ENCODE results near the gene MED10.
"Not testable (repeated sequence)": the region's sequence is repeated elsewhere in the genome, so short reads cannot be mapped to it uniquely, and the experiment has no call there.

The MED10 gene

DNA sequence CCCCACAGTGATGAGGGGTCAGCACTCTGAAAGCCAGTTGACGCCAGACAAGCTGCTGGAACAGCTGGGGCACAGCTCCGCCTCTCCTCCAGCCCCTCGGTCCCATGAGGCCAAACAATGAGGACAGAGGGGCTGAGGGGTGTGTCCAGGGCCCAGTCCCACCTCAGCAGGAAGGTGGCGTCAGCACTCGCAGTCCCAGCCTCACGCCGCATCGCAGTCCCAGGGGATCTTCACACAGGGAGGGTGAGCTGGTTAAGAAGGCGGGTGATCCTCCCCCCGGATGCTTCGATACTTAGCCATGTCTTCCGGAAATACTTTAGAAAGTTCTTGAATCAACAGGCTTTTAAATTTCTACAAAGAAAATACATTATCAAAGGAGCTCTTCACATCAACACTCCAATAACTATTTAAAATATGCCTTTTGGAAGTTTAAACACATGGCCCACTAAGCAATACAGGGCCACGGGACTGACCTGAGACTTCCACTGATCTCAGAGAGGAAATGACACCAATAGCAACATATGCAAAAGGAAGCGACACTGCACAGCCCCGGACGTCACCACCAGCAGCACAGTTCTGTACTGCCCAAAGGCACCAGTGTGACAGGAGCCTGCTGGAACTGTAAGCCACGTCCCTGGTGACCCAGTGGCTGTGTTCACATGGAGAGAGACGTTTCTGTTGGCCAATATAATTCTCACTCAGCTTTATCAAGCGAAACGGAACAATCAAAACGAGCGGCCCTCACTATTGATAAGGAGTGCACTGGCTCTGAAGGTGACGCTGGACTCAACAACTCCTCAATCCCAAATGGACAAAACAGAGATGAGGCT is 5.9 kb downstream of the MED10 start:
- no peak for DNase-seq

DNA sequence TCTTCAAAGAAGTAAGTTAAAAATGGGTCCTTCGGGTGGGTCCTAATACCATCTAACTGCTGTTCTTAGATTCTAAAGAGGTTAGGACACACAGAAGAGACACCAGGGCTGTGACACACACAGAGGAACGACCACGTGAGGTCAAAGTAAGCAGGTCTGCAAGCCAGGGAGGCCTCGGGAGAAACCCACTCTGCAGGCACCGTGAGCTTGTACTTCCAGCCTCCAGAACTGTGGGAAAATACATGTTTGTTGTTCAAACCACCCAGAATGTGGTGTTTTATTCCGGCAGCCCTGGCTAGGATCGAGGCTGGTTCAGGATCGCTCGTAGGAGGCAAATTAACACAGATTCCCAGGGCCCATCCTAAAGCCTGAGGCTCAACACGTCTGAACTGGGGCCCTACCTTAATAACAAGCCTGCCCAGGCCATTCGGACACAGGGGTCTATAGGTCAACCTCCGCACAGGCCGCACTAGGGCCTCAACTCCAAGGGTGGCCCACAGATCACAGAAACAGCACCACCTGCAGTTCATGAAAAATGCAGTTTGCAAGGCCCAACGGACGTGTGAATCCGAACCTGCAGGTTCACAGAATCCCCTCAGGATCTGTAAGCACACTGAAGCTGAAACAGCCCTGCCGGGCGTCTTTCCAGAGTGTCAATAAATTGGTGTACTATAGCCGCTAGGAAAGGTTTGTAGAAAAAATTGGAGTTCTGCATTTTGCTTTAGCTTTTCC is 7.1 kb downstream of the MED10 start:
- DNase-seq = no peak

DNA sequence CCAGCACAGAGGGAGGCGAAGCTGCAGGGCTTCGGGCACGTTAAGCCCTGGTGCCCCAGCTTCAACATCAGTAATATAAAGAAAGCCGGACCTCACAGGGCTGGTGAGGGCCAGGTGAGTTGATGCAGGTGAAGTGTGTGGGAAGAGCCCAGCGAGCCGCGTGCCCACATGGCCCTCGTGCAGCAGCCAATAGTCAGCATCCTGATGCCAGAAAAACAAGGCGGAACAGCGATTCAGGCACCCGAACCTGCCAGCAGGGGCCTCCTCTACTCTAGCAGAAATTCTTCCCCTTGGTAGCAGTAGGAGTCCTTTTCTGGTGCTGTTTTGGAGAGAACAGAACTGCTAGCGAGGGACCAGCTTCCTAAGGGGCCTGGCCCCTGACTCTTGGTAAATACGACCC is 7.8 kb downstream of the MED10 start:
- no peak for DNase-seq

DNA sequence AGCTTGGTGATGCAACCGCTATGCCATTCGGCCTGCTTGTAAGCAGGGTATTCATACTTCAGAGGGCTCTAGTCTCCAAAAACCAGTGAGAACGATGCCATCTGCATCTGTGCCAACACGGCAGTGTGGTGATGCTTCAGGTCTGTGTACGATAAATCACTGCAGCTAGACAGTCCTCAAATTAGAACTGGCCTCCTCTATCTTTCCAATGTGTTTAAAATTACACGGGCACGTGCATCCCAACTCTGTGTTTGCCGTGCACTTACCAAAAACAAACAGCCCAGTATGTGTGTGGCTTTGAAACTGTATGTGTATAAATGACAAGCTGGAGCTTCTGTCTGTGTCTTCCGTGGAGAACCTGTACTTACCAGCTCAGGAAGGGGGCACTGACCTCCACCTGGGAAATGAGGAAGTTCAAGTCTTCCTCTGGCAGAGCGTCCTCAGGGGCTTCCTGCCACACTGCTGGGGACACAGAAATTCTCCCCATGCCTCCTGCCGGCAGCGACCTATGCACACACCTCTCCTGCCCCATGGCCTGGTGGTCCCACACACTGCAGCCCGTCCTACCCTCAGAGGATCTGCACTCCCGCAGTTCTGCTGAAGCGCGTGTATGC is 12.3 kb downstream of the MED10 start:
- no peak for DNase-seq

DNA sequence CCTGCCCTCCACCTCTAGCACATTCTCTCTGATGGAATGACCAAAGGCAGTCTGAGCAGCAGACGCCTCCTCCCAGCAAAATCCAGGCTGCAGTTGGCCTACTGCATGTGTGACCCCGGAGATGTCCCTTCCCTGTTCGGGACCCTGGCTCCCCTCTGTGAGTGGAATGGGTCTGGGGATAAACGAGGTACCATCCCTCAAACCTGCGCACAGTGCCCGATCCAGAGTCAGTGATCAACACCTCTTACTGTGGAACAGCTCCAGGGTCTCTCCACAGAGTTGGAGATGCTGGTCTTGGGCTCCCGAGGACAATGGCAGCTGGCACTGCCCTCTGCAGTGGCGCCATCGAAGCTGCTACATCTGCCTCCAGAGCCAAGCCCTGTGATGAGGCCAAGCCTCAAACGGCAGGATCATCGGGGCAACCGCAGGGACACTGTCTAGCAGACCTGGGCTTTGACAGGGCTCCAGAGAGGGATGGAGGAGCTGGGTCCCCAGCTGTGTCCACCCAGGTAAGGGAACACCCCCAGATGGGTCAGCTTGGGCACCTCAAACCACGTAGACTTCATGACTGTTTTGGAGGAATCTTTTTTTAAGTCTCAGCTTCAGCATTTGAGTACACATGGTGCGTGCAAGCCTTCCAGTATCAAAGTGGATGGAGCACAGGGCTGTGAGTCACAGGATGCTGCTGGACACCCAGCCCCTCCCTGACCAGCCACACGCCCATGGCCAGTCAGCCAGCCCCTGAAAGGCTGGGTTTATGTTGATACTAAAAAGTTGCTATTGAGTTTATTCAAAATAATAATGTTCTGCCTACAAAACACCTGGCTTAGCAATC is 13.0 kb downstream of the MED10 start:
- no peak for DNase-seq

DNA sequence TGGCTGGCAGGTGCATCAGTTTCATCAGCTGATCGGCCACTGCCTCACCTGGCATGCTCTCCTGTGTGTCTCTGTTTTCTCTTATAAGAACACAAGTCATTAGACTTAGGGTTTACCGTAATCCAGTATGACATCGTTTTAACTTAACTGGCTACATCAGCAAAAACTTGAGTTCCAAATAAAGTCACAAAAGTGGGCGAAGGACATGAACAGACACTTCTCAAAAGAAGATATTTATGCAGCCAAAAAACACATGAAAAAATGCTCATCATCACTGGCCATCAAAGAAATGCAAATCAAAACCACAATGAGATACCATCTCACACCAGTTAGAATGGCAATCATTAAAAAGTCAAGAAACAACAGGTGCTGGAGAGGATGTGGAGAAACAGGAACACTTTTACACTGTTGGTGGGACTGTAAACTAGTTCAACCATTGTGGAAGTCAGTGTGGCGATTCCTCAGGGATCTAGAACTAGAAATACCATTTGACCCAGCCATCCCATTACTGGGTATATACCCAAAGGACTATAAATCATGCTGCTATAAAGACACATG is 14.8 kb downstream of the MED10 start:
- DNase-seq = not testable (repeated sequence)

DNA sequence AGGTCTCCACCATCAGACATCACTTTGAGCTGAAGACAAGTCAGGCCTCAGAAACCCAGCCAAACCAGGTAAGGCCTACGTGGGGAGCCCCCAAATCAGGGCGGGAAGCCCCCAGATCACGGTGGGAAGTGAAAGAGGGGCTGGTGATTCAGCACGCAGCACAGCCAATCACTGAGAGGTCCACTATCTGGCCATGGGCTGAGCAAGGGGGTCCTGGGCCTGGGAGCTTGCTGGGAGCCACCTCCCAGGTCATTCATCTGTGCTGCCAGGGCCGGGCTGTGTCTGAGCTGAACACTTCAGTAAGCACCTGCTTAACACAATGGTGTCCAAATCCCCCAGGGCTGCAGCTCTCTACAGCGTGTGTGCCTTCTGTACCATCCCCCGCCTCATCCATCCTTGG is 15.5 kb downstream of the MED10 start:
- no peak for DNase-seq

DNA sequence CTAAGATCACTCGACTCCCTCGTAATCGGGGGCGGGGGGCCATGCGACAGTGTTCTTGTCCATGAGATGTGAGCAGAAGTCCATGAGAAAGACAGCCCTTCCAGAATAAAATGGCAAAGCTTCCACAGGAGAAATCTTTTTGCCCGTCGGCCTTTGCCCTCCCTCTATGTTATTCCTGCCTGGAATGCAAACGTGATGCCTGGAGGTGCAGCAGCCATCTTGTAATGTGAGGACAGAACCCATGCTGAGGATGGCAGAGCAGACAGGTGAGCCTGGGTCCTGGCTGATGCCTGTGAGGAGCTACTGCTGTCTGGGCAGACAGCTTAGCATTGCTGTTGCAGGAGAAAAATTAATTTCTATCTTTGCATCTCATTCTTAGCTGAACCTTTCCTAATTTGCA is 17.2 kb downstream of the MED10 start:
- DNase-seq = no peak

DNA sequence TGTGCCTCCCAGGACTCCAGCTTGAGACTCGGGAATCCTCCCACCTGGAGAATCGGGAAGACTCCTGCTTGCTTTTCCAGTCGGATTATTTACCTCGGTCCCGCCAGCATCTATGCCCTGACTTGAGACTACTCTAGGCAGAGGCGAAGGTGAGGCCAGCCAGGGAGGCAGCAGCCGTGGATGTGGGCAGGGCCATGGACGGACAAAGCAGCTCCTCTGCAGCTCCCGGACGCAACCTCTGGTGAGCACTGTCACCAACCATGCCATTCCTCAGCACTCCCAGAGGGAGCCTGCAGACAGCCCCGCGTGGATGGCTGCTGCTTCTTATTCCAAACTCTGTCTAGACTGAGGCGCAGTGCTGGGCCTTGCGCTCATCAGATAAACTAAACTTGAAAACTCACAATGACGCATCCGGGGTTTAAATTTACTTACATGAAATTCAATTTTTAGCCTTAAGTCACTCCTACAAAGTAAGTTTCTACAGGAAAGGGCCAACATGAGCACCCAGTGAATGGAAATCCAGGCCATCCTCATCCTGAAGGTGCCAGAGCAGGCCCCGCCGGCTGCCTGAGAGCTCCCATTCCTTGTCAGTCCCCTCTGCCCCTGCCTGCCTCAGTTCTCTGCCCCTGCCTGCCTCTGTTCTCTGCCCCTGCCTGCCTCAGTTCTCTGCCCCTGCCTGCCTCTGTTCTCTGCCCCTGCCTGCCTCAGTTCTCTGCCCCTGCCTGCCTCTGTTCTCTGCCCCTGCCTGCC is 17.8 kb downstream of the MED10 start:
- no peak for DNase-seq

DNA sequence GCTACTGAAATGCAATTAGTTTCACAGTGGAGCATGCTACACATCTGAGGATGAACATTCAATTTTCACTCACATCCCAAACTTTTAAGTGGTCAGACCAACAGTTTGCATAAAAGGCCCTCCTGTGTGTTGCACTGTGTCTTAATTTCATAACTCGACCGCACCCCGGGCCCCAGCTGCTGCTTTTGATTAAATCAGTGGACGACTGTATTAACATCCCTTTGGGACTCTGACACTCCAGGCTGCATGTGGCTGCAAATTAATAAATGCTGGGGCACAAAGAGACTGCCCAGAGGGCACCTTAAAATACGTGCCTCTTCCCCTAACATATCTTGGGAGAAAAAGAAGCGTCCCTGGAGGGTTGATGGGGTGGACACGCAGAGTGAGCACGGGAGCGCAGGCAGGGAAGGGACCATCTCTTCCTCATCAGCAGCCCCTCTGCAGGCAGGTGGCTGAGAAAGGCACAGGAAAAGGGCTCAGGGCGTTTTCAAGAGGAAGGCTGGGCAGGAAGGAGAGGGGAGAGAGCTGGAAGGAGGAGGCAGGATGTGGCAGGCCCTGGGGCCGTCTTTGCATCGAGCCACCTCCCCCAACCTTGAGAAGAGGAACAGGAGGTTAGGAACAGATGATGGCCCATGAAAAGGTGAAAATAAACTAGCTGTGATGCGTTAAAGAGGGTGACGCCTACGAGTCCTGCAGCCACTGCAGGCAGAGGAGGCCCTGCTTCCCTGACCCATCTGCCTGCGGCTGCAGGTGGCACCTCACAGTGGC is 18.6 kb downstream of the MED10 start:
- DNase-seq = no peak

DNA sequence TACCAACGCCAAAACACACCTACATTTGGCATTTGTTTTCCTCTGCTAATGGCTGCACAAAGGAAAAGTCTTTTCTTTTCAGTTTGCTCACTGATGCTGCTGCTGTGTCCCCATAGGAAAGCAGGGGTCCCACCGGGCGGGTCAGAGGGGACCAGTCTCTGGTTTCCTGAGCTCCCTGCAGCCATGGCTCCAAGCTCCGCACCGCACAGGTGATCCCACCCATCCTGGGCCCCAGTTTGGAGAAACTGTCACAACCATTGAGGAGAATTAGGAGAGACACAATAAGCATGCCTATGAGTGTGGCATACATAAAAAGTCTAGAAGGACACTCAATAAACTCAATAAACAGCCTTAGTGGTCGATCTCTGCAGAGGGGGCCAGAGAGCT is 19.9 kb downstream of the MED10 start:
- DNase-seq = no peak

DNA sequence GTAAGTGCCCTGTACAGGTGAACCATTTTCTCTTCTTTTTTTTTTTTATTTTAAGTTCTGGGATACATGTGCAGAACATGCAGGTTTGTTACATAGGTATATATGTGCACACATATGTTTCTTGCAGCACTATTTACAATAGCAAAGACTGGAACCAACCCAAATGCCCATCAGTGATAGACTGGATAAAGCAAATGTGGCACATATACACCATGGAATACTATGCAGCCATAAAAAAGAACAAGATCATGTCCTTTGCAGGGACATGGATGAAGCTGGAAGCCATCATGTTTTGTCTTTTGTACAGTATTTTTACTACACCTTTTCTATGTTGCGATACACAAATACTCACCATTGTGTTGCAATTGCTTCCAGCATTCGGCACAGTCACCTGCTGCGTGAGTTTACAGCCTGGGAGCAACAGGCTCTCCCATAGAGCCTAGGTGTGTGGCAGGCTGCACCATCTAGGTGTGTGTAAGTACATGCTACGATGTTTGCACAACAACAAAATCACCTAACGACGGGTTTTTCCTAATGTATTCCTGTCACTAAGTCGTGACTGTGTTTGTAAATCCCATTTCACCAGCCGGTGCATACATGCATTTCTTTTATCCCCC is 20.4 kb downstream of the MED10 start:
- DNase-seq = not testable (repeated sequence)

DNA sequence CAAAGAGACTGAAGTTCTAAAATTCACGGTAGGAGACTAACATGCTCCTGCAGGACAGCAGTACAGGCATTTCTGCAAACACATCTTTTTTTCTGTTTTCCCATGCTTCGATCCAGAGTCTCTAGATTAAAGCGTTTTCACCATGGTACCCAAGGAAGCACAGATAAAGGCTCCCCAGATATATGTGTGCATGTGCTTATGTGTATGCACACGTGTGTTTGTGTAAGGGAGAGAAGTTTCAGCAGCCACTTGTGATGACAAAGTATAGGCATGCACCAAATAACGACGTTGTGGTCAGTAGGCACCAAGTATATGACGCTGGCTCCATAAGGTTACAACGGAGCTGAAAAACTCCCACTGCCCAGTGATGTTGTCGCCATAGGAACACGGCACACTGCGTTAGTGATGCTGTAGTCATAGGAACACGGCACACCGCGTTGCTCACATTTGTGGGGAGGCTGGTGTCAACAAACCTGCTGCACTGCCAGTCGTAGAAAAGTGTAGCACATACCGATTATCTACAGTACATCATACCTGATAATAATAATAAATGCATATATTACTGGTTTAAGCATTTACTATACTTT is 21.7 kb downstream of the MED10 start:
- no peak for DNase-seq

DNA sequence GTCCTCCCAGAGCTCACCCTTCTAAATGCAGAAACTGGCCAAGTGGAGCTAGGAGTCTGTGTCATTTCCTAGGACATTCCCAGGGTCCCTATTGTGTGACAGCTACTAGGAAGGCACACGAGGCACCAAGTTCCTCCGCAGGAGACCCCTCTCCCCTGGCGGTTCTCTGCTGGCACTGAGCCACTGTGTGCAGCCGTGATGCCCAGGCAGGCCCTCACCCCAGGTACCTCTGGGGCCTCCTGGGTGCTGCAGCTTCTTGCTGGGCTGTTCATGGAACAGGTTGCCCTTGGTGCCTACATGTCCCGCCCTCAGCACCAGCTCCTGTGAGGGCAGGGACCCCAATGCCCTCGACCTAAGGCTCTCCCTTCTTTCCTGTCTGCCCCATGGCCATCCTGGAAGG is 23.1 kb downstream of the MED10 start:
- DNase-seq = no peak

DNA sequence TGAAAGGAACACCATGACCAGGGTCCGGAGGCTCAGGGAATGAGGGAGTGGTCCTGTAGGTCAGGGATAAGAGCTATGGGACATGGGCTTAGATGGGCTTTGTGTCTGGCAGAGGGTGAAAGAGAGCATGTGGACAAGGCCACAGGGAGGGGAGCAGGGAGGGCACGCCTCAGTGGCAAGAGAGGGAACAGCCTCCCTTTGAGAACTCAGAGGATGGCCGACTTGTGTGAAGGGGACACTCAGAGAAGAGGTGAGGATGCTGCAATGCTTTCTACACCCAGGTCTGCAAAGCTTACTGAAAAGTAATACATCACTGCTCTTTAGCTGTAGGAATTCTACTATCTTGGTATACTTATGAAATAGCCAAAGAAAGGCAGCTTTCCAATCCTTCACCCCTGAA is 23.5 kb downstream of the MED10 start:
- no peak for DNase-seq

DNA sequence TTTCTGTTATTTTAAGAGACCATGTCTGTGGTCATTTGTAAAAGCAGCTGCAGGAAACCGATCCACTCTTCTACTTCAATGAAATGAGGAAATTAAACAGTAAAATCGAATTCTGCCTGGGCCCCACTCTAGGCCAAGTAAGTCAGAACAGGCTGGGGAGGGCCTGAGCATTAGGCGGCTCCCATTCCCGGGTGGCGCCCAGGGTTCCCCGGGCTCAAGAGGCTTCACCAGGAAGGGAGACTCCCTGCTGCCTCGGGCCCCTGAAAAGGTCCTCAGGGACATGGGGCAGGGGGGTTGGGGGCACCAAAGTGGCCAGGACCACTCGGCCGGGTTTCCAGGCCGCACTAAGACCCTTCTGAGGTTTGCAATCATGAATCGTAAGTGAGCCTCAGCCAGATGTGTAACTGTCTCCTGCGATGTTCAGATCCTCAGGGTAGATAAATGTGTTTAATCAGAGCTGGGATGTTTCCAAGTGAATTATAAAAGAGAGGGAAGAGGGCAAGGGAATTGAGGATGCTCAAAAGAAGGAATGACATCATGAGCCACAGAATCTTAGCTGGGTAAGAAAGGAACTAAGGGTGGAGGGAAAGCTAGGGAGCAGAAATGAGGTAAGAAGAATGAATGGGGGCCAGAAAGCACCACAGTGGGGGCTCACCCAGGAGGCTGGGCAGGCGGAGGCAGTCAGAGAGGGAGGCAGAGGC is 24.6 kb downstream of the MED10 start:
- no peak for DNase-seq

DNA sequence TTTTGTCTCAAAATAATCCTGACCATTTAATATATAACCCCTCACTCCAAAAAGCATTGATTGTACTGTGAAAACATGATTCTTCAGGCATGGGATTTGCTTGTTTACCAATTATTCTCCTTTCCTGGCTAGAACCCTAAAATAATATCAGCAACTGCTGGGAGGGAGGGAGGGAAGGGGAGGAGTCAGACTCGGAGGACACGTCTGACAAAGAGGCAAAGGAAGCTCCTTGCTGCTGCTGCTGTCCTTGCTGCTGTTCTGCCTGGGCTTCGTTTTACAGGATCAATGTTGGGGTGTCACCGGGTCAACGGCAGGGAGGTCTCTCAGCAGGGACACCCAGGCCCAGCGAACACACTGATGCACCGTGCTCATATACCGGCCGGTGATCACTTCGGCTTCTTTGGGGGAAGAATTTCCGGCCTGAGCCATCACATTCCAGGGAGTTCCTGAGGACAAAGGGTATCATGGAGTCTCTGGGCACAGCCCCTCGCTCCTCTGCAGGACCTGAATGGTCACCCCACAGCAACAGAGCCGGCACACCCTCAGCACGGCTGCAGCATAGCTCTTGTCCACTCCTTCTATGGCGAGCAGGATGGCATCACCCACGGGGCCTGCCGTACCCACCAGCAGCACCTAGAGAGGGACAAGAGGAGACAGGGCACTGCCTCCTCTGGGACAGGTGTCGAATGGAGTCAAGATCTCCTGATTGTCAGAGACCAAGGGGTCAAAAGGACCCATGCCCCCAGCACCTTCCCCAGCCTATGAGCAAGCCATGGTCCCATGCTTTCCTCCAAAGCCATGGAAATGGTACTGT is 27.9 kb downstream of the MED10 start:
- no peak for DNase-seq

DNA sequence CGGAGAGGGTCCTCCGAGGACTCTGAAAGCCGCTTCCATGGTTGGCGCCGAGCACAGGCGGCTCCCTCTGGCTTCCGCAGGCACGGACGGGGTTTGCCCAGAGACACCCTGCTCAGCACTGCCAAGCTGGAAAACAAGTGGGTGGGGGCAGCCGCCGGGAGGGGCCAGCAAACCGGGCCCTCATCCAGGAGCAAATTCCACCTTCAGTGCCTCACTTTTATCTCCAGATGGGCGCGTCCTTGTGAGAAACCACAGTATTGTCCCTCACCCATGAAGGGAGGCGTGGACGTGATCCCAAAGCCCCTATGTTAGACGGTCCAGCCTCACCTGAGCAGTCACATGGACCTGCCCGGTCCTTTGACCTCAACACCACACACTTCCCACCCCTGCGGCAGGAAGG is 29.0 kb downstream of the MED10 start:
- DNase-seq = no peak

DNA sequence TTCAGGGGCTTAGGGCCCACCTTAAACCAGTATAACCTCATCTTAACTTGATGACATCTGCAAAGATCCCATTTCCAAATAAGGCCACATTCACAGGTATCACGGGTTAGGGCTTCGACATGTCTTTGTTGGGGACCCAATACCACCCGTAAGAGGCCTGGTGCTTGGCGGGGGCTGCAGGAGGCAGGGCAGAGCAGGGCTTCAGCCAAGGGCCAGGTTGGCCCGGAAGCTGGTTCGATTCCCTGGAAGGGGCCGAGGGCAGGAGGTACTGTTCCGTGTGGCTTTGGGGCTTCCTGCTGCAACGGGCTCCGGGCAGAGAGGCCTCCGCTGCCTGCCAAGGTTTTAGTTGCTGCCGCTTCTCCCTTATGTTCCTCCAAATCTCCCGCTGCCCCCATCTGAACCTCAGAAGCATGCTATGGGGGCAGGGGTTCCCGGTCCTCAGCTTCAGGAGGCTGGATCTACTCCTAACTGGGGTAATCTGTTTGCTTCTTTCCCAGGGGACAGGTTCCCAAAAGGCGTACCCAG is 29.8 kb downstream of the MED10 start:
- DNase-seq = no peak
